Measurements from ENCODE around the gene PIAS1.

DNA sequence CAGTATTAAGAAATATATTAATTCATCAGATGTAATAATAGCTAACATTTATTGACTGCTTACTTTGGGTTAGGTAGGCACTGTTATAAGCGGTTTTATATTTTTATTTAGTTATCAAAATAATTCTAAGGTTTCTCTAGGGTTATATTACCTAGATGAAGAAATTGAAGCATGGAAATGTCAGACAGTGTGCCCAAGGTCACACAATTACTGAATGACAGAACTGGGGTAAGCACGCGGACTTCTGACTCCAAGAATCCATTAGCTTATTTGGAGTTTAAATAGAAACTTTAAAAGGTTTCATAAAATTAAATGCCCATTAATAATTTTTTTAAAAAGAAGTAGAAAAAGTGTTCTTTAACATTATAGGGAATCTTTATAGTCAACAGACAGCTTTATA is 76.7 kb downstream of the PIAS1 start:
- TF ChIP-seq, protein P1, sequence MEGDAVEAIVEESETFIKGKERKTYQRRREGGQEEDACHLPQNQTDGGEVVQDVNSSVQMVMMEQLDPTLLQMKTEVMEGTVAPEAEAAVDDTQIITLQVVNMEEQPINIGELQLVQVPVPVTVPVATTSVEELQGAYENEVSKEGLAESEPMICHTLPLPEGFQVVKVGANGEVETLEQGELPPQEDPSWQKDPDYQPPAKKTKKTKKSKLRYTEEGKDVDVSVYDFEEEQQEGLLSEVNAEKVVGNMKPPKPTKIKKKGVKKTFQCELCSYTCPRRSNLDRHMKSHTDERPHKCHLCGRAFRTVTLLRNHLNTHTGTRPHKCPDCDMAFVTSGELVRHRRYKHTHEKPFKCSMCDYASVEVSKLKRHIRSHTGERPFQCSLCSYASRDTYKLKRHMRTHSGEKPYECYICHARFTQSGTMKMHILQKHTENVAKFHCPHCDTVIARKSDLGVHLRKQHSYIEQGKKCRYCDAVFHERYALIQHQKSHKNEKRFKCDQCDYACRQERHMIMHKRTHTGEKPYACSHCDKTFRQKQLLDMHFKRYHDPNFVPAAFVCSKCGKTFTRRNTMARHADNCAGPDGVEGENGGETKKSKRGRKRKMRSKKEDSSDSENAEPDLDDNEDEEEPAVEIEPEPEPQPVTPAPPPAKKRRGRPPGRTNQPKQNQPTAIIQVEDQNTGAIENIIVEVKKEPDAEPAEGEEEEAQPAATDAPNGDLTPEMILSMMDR (IDR thresholded peaks at IDR 0.05): no peak
- no peak for TF ChIP-seq POLR2A (IDR thresholded peaks at IDR 0.05)
